Ishikawa (cell line): Measurements from ENCODE around the gene SLC52A3.

Experiments
- CEBPB ChIP-seq: IDR thresholded peaks from 2 replicates; pipeline ENCODE4 v1.6.1; 2012
- CREB1 ChIP-seq: IDR thresholded peaks from 2 replicates; pipeline ENCODE4 v1.6.1; 2012; ENCODE audit warnings: low read depth
- EGR1 ChIP-seq: IDR thresholded peaks from 2 replicates; pipeline ENCODE4 v1.6.1; 2012
- EP300 ChIP-seq: IDR thresholded peaks from 2 replicates; pipeline ENCODE4 v1.6.1; 2012; ENCODE audit warnings: borderline replicate concordance
- FOXM1 ChIP-seq: IDR thresholded peaks from 2 replicates; pipeline ENCODE4 v1.6.1; 2012; ENCODE audit warnings: low read depth, borderline replicate concordance
- MAX ChIP-seq: IDR thresholded peaks from 2 replicates; pipeline ENCODE4 v1.6.1; 2012
- NFIC ChIP-seq: IDR thresholded peaks from 2 replicates; pipeline ENCODE4 v1.6.1; 2012
- RAD21 ChIP-seq: IDR thresholded peaks from 2 replicates; pipeline ENCODE4 v1.6.1; 2012; ENCODE audit warnings: low read depth
- REST ChIP-seq: IDR thresholded peaks from 2 replicates; pipeline ENCODE4 v1.6.1; 2012; ENCODE audit warnings: low read depth, mild to moderate bottlenecking
- TAF1 ChIP-seq: IDR thresholded peaks from 2 replicates; pipeline ENCODE4 v1.6.1; 2012; ENCODE audit warnings: low read depth, mild to moderate bottlenecking
- TCF12 ChIP-seq: IDR thresholded peaks from 2 replicates; pipeline ENCODE4 v1.6.1; 2012; ENCODE audit warnings: low read depth
- TEAD4 ChIP-seq: IDR thresholded peaks from 2 replicates; pipeline ENCODE4 v1.6.1; 2012
- USF1 ChIP-seq: IDR thresholded peaks from 2 replicates; pipeline ENCODE4 v1.6.1; 2012
- YY1 ChIP-seq: IDR thresholded peaks from 2 replicates; pipeline ENCODE4 v1.6.1; 2012; ENCODE audit warnings: low read depth
- ZBTB7A ChIP-seq: IDR thresholded peaks from 2 replicates; pipeline ENCODE4 v1.6.1; 2012; ENCODE audit warnings: low read depth

SLC52A3 gene

GRCh38 chr20:740162-740561 is 28.1 kb downstream of the SLC52A3 start:
- TF ChIP-seq REST (no peak), TEAD4 (no peak), CREB1 (no peak), USF1 (no peak), EP300 (no peak), YY1 (no peak), EGR1 (no peak), CEBPB (no peak), RAD21 (no peak), TAF1 (no peak), MAX (no peak), FOXM1 (no peak), ZBTB7A (no peak)

GRCh38 chr20:739736-740135 is 28.6 kb downstream of the SLC52A3 start:
- TF ChIP-seq EGR1: no peak

- TF ChIP-seq REST (no peak), ZBTB7A (no peak), TCF12 (no peak), MAX (no peak), USF1 (no peak), TAF1 (no peak), CEBPB (no peak), TEAD4 (no peak), NFIC (no peak), RAD21 (no peak), EP300 (no peak), CREB1 (no peak), FOXM1 (no peak), YY1 (no peak), EGR1 (no peak)
Observed at GRCh38 chr20:733861-734260, 34.4 kb downstream of the SLC52A3 start.

GRCh38 chr20:732727-733126 is 35.6 kb downstream of the SLC52A3 start:
- TF ChIP-seq MAX (no peak), CEBPB (no peak), YY1 (no peak), RAD21 (no peak), REST (no peak), CREB1 (no peak), EP300 (no peak), TAF1 (no peak), NFIC (no peak)

GRCh38 chr20:731891-732560 is 36.3 kb downstream of the SLC52A3 start:
- TF ChIP-seq FOXM1: no peak
- no peak for TF ChIP-seq USF1
- no peak for TF ChIP-seq REST
- no peak for TF ChIP-seq CEBPB
- no peak for TF ChIP-seq MAX
- no peak for TF ChIP-seq CREB1
- no peak for TF ChIP-seq RAD21
- TF ChIP-seq TCF12: no peak
- no peak for TF ChIP-seq NFIC
- no peak for TF ChIP-seq YY1
- no peak for TF ChIP-seq TAF1
- TF ChIP-seq EP300: no peak
- TF ChIP-seq TEAD4: no peak
- TF ChIP-seq ZBTB7A: no peak
- TF ChIP-seq EGR1: no peak
